SK-N-SH treated with all-trans-retinoic acid at 6 μM for 48 hours (cell line): Measurements from ENCODE around the gene KRTAP4-16.
"Not testable (repeated sequence)": the region's sequence is repeated elsewhere in the genome, so short reads cannot be mapped to it uniquely, and the experiment has no call there.

Experiments used
- ATAC-seq: fragments of 200-7000 bp; cut with Tn5 transposase; 3 replicates; pipeline ENCODE4 v1.9.1; 2020; ENCODE audit warnings: mild to moderate bottlenecking, moderate library complexity
- BACH2 ChIP-seq: fragments of 250-450 bp; sonication (Bioruptor Pico); IDR thresholded peaks from 2 replicates; pipeline ENCODE4 v1.9.0; 2021; ENCODE audit warnings: mild to moderate bottlenecking, borderline replicate concordance
- CSDC2 ChIP-seq: fragments of 250-450 bp; sonication (Bioruptor Pico); IDR thresholded peaks from 2 replicates; pipeline ENCODE4 v1.5.0; 2020; ENCODE audit warnings: mild to moderate bottlenecking, moderate library complexity
- ESRRG ChIP-seq: fragments of 250-450 bp; sonication (Bioruptor Pico); IDR thresholded peaks from 2 replicates; pipeline ENCODE4 v1.6.1; 2021; ENCODE audit warnings: mild to moderate bottlenecking
- PATZ1 ChIP-seq: fragments of 250-450 bp; sonication (Bioruptor Pico); IDR thresholded peaks from 2 replicates; pipeline ENCODE4 v1.8.0; 2020; ENCODE audit warnings: mild to moderate bottlenecking, moderate library complexity, borderline replicate concordance
- PPARA ChIP-seq: fragments of 250-450 bp; sonication (Bioruptor Pico); IDR thresholded peaks from 2 replicates; pipeline ENCODE4 v1.5.0; 2020; ENCODE audit warnings: mild to moderate bottlenecking, borderline replicate concordance
- RARB ChIP-seq: fragments of 250-450 bp; sonication (Bioruptor Pico); IDR thresholded peaks from 2 replicates; pipeline ENCODE4 v1.8.0; 2021; ENCODE audit warnings: mild to moderate bottlenecking, moderate library complexity
- ZC3H10 ChIP-seq: fragments of 250-450 bp; sonication (Bioruptor Pico); IDR thresholded peaks from 2 replicates; pipeline ENCODE4 v1.5.1; 2021; ENCODE audit warnings: mild to moderate bottlenecking, moderate library complexity
- ZFP30 ChIP-seq: fragments of 450-650 bp; formaldehyde crosslinking; IDR thresholded peaks from 2 replicates; pipeline ENCODE4 v1.5.0; 2022; ENCODE audit warnings: mild to moderate bottlenecking, moderate library complexity
- ZNF70 ChIP-seq: fragments of 450-650 bp; formaldehyde crosslinking; IDR thresholded peaks from 2 replicates; pipeline ENCODE4 v1.5.0; 2020; ENCODE audit warnings: mild to moderate bottlenecking, moderate library complexity
- ZNF8 ChIP-seq: fragments of 450-650 bp; formaldehyde crosslinking; IDR thresholded peaks from 2 replicates; pipeline ENCODE4 v1.5.0; 2020; ENCODE audit warnings: mild to moderate bottlenecking, moderate library complexity
- TF ChIP-seq, protein P1 (sequence below): fragments of 250-450 bp; sonication (Bioruptor Pico); IDR thresholded peaks from 2 replicates; pipeline ENCODE4 v1.8.0; 2021; ENCODE audit warnings: low read depth, mild to moderate bottlenecking, moderate library complexity, borderline replicate concordance
- TF ChIP-seq, protein P2 (sequence below): fragments of 250-450 bp; sonication (Bioruptor Pico); IDR thresholded peaks from 2 replicates; pipeline ENCODE4 v1.5.1; 2020; ENCODE audit warnings: low read depth, mild to moderate bottlenecking, moderate library complexity
- TF ChIP-seq, protein P3 (sequence below): fragments of 250-450 bp; sonication (Bioruptor Pico); IDR thresholded peaks from 2 replicates; pipeline ENCODE4 v1.5.0; 2020; ENCODE audit warnings: mild to moderate bottlenecking, moderate library complexity

KRTAP4-16 gene

DNA sequence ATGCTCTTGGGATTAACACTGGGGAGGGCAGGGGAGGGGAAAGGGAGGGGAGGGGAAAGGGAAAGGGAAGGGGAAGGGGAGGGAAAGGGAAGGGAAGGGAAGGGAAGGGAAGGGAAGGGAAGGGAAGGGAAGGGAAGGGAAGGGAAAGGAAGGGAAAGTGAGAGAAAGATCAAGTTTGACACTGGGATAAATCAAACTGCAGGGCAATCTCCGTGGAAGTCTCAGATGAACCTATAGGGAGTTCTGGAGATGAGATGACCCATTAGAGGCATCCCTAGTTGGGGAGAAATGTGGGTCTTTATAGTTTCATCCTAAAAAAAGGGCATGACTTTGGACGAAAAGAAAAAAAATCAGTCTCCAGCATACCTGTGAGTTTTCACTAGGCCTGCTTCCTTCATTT lies 19.7 kb upstream of the KRTAP4-16 start (continued):
- TF ChIP-seq, protein P1, sequence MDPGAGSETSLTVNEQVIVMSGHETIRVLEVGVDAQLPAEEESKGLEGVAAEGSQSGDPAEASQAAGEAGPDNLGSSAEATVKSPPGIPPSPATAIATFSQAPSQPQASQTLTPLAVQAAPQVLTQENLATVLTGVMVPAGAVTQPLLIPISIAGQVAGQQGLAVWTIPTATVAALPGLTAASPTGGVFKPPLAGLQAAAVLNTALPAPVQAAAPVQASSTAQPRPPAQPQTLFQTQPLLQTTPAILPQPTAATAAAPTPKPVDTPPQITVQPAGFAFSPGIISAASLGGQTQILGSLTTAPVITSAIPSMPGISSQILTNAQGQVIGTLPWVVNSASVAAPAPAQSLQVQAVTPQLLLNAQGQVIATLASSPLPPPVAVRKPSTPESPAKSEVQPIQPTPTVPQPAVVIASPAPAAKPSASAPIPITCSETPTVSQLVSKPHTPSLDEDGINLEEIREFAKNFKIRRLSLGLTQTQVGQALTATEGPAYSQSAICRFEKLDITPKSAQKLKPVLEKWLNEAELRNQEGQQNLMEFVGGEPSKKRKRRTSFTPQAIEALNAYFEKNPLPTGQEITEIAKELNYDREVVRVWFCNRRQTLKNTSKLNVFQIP (CRISPR knock-in tag), result no peak
- TF ChIP-seq PPARA (CRISPR knock-in tag) (no peak), ZNF8 (CRISPR knock-in tag) (no peak)

- ATAC-seq, result not testable (repeated sequence)
Measured at GRCh38 chr17:41119696-41120690, 18.0 kb upstream of the KRTAP4-16 start.

DNA sequence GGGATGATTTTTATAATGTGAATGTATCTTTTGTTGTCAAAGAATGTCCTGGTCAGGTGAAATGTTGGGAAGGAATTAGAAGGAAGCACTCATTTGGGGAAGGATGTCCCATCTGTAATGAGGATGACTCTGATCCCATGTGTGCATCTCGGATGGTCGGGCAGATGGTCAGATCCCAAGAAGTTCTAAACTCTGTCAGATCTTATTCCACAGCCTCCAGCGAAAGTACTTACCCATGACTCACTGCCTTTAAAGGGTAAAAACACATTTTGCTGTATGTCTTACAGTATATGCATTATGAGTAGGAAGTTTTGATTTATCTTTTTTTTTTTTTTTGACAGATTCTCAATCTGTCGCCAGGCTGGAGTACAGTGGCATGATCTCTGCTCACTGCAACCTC lies 16.7 kb upstream of the KRTAP4-16 start:
- TF ChIP-seq ZFP30 (CRISPR knock-in tag), result no peak
- TF ChIP-seq, protein P1 (CRISPR knock-in tag), result no peak
- TF ChIP-seq, protein P2, sequence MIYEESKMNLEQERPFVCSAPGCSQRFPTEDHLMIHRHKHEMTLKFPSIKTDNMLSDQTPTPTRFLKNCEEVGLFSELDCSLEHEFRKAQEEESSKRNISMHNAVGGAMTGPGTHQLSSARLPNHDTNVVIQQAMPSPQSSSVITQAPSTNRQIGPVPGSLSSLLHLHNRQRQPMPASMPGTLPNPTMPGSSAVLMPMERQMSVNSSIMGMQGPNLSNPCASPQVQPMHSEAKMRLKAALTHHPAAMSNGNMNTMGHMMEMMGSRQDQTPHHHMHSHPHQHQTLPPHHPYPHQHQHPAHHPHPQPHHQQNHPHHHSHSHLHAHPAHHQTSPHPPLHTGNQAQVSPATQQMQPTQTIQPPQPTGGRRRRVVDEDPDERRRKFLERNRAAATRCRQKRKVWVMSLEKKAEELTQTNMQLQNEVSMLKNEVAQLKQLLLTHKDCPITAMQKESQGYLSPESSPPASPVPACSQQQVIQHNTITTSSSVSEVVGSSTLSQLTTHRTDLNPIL (CRISPR knock-in tag), result no peak
- no peak for TF ChIP-seq PPARA (CRISPR knock-in tag)
- TF ChIP-seq, all 23 proteins: peak for 0
- no peak for ATAC-seq

DNA sequence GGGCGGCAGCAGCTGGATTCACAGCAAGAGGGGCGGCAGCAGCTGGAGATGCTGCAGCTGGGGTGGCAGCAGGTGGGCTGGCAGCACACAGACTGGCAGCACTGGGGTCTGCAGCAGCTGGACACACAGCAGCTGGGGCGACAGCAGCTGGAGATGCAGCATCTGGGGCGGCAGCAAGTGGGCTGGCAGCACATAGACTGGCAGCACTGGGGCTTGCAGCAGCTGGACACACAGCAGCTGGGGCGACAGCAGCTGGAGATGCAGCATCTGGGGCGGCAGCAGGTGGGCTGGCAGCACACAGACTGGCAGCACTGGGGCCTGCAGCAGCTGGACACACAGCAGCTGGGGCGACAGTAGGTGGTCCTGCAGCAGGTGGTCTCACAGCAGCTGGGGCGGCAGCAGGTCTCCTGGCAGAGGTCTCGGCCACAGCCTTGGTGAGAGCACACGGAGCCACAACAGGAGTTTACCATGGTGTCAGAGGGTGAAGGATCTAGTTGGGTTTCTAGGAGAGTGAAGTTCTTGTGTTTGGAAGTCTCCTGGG lies 15.9 kb upstream of the KRTAP4-16 start, which contains the start of gene KRTAP4-11:
TSS of gene KRTAP4-11 (minus strand) at position 528 of the 541 bp plus-strand sequence. CDS start at position 470, 58 bp downstream.
- ATAC-seq, result not testable (repeated sequence)

DNA sequence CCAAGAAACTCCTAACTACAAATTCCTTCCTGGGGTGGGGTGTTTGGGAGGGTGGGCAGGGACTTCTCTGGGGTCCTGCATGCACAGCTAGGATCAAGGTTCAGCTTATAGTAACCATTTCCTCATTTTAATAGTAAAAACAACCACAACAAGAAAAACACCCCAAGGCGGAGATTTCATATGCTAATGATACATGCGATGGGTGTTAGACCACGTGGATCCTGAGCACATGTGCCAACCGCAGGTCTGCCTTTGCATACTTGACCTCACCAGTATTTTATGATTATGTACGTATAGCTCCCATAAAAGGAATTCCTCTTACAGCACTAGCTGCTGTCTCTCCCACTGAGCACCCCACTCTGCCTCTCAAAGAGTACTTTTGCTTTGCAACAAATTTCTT lies 14.3 kb upstream of the KRTAP4-16 start:
- ATAC-seq, result no peak
- TF ChIP-seq ZNF70 (CRISPR knock-in tag) (no peak), ESRRG (CRISPR knock-in tag) (no peak), RARB (CRISPR knock-in tag) (no peak), BACH2 (CRISPR knock-in tag) (no peak), PATZ1 (CRISPR knock-in tag) (no peak), PPARA (CRISPR knock-in tag) (no peak), CSDC2 (no peak), ZC3H10 (CRISPR knock-in tag) (no peak)
- TF ChIP-seq, protein P3, sequence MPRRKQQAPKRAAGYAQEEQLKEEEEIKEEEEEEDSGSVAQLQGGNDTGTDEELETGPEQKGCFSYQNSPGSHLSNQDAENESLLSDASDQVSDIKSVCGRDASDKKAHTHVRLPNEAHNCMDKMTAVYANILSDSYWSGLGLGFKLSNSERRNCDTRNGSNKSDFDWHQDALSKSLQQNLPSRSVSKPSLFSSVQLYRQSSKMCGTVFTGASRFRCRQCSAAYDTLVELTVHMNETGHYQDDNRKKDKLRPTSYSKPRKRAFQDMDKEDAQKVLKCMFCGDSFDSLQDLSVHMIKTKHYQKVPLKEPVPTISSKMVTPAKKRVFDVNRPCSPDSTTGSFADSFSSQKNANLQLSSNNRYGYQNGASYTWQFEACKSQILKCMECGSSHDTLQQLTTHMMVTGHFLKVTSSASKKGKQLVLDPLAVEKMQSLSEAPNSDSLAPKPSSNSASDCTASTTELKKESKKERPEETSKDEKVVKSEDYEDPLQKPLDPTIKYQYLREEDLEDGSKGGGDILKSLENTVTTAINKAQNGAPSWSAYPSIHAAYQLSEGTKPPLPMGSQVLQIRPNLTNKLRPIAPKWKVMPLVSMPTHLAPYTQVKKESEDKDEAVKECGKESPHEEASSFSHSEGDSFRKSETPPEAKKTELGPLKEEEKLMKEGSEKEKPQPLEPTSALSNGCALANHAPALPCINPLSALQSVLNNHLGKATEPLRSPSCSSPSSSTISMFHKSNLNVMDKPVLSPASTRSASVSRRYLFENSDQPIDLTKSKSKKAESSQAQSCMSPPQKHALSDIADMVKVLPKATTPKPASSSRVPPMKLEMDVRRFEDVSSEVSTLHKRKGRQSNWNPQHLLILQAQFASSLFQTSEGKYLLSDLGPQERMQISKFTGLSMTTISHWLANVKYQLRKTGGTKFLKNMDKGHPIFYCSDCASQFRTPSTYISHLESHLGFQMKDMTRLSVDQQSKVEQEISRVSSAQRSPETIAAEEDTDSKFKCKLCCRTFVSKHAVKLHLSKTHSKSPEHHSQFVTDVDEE (CRISPR knock-in tag), result no peak
